HEK293T (cell line): ENCODE data around the gene CERCAM.

Source experiments
- ARNT ChIP-seq: fragments of 450-650 bp; IDR thresholded peaks from 2 replicates; pipeline ENCODE4 v1.6.1; 2017; ENCODE audit warnings: mild to moderate bottlenecking
- BHLHE40 ChIP-seq: fragments of 450-650 bp; IDR thresholded peaks from 2 replicates; pipeline ENCODE4 v1.6.1; 2016; ENCODE audit warnings: mild to moderate bottlenecking, moderate library complexity, borderline replicate concordance
- ELF4 ChIP-seq: fragments of 450-650 bp; IDR thresholded peaks from 2 replicates; pipeline ENCODE4 v1.6.1; 2017; ENCODE audit warnings: antibody characterized with exemption
- FOXA1 ChIP-seq: fragments of 450-650 bp; IDR thresholded peaks from 2 replicates; pipeline ENCODE4 v1.6.1; 2016; ENCODE audit warnings: mild to moderate bottlenecking
- FOXK2 ChIP-seq: fragments of 450-650 bp; IDR thresholded peaks from 2 replicates; pipeline ENCODE4 v1.6.1; 2016; ENCODE audit warnings: mild to moderate bottlenecking
- FOXM1 ChIP-seq: fragments of 450-650 bp; IDR thresholded peaks from 2 replicates; pipeline ENCODE4 v1.6.1; 2017; ENCODE audit warnings: mild to moderate bottlenecking, borderline replicate concordance
- HDGF ChIP-seq: fragments of 450-650 bp; IDR thresholded peaks from 2 replicates; pipeline ENCODE4 v1.6.1; 2017; ENCODE audit warnings: antibody characterized with exemption, borderline replicate concordance
- L3MBTL2 ChIP-seq: fragments of 450-650 bp; conservative IDR thresholded peaks from 2 replicates; pipeline ENCODE4 v1.6.1; 2016; ENCODE audit warnings: mild to moderate bottlenecking
- NFRKB ChIP-seq: fragments of 450-650 bp; IDR thresholded peaks from 2 replicates; pipeline ENCODE4 v1.6.1; 2016; ENCODE audit warnings: mild to moderate bottlenecking, moderate library complexity
- SP1 ChIP-seq: fragments of 450-650 bp; IDR thresholded peaks from 2 replicates; pipeline ENCODE4 v1.6.1; 2017
- TARDBP ChIP-seq: fragments of 450-650 bp; IDR thresholded peaks from 2 replicates; pipeline ENCODE4 v1.6.1; 2016
- ZNF384 ChIP-seq: fragments of 450-650 bp; IDR thresholded peaks from 2 replicates; pipeline ENCODE4 v1.6.1; 2016
- TF ChIP-seq, protein P1 (sequence below): fragments of 450-650 bp; IDR thresholded peaks from 2 replicates; pipeline ENCODE4 v1.6.1; 2016

GRCh38 chr9:128393145-128393775, 27.4 kb upstream of the CERCAM start:
- no peak for TF ChIP-seq FOXK2
- TF ChIP-seq FOXA1: no peak
- TF ChIP-seq ZNF384: no peak
- no peak for TF ChIP-seq L3MBTL2
- no peak for TF ChIP-seq BHLHE40
- TF ChIP-seq HDGF: no peak
- no peak for TF ChIP-seq NFRKB
- TF ChIP-seq, protein P1, sequence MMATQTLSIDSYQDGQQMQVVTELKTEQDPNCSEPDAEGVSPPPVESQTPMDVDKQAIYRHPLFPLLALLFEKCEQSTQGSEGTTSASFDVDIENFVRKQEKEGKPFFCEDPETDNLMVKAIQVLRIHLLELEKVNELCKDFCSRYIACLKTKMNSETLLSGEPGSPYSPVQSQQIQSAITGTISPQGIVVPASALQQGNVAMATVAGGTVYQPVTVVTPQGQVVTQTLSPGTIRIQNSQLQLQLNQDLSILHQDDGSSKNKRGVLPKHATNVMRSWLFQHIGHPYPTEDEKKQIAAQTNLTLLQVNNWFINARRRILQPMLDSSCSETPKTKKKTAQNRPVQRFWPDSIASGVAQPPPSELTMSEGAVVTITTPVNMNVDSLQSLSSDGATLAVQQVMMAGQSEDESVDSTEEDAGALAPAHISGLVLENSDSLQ: no peak
- no peak for TF ChIP-seq FOXM1
- no peak for TF ChIP-seq TARDBP
- TF ChIP-seq ARNT: no peak
- no peak for TF ChIP-seq SP1
- no peak for TF ChIP-seq ELF4
